ENCODE data around the gene ZNF638.

ZNF638 gene

DNA sequence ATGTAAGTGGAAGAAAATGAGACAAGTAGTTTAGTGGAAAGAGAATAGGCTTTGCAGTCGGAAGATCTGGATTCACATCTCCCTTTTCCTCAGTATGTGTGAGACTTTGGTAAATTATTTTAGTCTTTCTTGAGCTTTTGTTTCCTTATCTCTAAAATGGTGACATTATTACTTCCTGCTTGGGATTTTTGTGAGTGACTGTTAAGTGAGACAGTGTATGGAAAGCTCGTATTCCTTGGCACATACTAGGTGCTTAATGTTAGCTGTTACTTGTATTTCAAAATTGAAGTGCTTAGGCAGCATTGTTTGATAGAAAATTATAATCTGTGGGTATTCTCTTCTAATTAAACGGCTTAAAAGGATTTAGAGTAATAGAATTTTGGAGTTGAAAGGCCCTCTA lies 2.0 kb downstream of the ZNF638 start:
- no peak for DNase-seq

DNA sequence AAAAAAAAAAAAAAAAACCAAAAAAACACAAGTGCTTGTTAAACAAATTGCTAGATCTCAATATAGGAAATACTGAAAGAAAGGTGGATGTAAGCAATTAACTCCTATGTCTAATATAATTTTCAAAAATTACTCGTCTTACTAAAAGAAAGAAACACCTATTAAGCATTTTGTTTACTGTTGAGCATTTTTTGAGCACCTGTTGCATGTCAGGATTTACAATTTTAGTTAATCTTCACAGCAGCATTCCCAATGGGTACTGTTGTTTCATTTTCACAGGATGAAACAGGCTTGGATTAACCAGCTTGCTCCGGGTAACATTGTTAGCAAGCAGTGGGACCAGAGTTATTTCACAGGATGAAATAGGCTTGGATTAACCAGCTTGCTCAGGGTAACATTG lies 4.8 kb downstream of the ZNF638 start:
- DNase-seq = no peak

DNA sequence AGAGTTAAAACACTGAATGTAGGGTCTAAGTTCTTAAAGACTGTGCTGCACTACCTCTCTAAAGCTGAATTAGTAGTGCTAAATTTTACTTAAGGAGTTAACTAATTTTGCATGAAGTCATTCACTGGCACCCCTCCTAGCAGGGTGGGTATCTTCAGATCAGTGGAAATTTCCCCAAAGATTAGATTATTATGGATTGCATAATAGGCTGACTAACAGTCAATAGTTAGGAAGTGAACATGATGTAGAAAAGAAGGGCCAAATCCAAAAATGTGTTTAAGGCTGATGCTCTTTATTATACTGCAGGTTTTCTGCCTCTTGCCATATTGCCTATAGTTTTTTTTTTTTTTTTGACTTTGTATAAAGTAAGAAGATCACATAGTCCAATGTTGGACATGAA lies 5.2 kb downstream of the ZNF638 start:
- no peak for DNase-seq

DNA sequence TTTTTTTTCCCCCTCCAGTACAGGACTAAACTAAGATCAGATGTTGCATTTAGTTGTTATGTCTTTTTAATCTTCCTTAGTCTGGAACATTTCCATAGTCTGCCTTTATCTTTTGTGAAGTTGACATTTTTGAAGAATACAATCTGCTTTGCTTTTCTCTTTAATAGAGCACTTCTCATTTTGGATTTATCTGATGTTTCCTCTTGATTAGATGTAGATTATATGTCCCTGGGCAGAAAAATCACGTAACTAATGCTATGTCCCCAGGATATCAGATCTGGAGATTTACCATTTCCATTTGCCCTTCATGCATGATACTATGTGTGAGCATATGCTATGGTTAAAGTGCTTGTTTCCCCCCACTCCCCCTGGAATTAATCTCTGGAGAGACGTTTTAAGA lies 6.2 kb downstream of the ZNF638 start:
- no peak for DNase-seq

DNA sequence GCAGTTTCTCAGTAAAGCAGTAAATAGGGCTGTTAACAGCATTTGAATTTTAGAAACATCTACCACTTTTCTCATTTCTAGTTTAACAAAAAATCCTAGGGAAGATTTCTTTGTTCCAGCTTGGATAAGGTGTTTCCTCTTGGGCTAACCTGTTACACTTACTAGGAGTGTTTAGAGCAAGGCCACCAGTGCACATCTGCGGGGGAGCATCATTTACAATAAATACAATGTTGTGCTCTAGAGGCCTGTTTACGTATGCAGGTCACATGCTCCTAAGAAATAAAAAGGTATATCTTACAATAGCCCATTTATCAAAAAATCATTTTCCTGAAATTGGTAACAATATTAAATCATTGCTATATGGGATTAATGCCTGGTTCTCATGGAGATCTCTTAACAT lies 8.1 kb downstream of the ZNF638 start:
- no peak for DNase-seq

DNA sequence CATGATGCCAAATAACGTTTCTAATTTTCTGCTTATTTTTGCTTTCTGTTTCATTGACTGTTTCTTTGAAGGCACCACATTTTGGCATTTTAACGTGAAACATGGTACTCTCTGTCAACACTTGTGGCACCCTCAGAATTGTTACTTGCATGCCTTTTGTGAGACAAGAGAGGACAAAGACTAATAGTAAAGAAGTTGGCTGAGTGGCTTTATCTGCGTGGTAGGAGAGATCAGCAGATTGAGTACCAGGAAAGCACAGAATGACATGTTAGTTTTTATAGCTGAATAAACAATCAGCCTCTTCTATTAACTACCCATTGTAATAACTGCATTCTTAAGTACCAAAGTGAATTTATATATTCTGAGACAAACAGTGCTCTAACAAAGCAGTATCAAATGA lies 8.6 kb downstream of the ZNF638 start:
- no peak for DNase-seq

DNA sequence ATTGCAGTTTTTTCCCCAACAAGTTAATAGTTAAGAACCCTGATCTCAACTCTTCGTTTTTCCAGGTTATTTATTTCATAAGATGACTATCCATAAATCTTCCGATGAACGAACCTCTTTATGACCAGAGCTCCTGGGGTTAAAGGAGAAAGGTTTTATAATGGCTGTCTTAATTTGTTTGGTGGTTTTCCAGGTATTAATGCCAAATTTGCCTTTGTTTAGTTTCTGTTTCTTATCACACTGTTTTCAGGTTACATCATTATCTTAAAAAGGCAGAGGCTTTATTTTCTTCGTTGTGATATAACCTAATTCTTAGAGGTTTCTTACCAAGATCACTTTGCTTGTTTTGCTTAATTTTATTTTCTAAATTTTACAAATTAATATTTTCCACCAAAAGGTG lies 10.1 kb downstream of the ZNF638 start:
- DNase-seq = no peak

DNA sequence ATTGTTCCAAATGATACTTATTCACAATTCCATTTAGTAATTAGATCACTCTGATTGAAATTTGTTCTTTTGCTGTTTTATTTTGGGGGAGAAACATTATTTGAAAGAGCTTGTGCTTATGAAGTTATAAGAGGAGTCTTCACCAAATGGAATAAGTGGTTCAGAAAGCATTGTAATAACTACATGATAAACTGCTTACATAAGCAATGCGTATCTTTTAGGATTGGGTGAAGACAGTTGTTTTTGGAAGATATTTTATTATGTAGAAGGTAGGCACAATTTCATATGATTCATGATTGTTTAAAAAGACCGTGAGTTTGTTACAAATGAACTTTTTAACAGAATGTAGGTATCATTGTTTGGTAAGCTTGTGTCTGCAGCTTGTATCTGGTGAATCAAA lies 14.5 kb downstream of the ZNF638 start:
- DNase-seq = no peak

DNA sequence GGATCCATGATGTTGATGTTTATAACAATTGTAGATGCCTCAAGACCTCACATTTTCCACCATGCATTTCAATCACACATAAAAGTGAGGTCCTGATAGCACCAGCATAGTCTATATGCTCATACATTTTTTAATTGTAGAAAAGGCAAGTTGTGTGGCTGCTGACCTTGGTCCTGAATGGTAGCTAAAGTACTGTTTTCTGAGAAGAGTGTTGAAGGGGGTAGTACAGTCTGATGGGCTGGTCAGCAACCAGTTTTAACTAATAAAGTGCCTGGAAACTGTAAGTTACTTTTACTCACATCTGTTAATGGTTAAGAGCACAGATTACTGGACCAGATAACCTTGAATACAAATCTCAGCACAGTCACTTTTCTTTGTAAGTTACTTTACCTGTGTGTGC lies 15.9 kb downstream of the ZNF638 start:
- no peak for DNase-seq

DNA sequence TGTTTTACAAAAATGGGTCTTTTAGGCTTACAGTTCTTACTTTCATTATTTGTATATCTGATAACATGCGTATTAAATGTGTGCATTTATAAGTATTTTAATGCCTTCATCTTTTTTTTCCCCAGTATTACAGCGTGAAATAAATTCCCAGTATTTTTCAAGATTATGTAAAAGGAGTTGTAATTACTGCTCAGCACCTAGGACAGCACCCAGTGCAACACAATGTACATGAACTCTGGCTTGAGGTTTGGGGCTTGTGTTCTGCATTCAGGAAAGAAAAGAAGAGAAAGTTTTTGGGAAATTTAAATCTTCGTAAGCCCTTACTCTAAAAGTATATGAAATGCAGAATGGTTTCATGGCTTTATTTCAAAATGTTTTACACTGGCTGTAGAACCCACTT lies 16.7 kb downstream of the ZNF638 start:
- DNase-seq = no peak

DNA sequence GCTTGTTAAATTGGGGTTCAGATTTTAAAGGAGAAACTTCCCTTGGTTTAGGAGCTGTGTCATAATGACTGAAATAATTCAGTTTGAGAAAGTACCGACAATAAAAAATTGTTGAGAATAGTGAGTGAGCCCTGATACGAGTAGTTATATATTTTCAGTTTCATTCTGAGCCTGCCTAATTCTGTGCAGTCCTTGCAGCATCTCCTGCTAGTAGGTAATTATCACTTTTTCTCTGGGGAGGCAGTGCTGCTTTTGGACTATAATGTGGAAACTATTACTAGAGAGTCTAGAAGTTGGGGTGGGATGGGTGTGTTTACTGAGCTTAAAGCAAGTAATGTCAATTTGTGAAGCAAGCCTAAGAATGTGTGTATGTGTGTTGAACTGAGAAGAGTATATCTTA lies 21.7 kb downstream of the ZNF638 start:
- no peak for DNase-seq

DNA sequence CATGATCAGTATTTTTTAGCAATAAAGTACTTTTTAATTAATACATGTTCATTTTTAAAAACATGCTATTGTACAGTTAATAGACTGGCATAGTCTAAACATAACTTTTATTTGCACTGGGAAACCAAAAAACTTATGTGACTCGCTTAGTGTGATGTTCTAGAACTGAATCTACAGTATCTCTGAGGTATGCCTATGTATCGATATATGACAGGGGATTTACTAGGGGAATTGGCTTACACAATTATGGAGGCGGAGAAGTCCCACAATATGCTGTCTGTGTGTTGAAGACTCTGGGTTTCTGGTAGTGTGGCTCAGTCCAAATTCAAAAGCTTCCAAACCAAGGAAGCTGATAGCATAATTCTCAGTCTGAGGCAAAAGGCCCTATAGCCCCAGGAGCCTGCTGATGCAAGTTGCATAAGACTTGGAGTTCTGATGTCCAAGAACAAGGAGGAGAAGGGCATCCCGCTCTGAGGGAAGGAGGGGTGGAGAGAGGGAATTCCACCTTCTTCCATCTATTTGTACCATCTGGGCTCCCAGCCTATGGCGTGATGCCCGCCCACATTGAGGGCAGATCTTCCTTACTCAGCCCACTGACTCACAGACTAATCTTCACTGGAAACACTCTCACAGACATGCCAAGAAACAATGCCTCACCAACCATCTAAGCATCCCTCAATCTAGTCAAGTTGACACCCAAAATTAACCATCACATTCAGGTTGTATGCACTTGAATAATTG lies 27.5 kb downstream of the ZNF638 start:
- DNase-seq = no peak

DNA sequence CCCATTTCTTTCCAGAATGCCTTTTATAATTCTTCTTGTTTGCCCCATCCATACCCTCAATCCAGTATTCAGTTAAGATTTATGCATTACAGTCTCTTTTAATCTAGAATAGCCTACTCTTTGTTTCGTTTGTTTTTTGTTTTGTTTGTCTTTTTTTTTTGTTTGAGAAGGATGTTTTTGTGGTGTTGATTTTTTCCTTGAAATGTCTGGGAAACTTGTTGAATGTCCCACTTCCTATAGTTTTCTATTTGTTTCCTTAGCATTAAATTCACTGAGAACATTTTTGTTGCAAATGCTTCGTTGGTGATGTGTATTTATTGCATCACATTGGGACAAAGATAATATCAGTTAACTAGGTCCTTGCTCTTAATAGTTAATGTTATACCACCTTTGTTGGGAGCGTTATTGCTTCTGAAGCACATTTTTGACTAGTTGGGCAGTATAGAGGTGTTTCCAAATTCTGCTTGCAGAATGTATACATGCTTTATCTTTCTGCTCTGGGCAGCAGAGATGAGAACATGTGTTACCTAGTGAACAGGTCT lies 28.9 kb downstream of the ZNF638 start:
- no peak for DNase-seq

DNA sequence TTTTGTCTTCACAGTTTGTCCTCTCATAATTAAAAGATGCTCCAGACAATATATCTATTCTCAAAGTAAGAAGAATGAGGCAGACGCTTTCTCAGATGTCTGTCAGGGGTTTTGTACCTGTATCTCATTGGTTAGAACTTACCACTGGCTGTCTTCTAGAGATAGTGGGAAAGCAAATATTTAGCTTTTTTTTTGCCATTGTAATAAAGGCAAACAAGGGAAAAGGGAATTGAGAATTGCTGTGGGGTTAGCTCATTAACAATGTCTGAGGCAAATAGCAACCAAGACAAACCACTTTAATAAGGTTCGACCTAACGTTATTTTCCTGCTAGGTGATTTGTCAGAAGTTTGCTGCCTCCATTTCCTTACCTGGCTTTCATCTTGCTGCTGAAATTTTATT lies 30.0 kb downstream of the ZNF638 start:
- no peak for DNase-seq

DNA sequence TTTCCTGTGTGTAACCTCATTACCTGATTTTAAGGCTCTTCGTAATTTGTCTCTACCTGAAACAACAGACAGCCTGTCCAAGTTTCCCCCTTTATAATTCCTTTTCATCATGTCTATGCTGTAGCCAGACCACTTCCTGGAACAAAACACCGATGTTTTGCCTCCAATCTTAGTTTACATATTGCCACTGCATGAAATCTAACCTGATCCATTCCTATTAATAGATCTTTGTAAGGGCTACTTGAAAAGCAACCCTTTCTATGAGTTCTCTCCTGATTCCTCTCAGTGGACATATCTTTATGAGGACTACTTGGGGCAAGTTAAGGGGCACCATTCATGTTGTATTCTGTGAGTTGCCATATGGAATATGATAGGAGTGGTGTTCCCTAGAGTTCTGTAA lies 30.9 kb downstream of the ZNF638 start:
- no peak for DNase-seq

DNA sequence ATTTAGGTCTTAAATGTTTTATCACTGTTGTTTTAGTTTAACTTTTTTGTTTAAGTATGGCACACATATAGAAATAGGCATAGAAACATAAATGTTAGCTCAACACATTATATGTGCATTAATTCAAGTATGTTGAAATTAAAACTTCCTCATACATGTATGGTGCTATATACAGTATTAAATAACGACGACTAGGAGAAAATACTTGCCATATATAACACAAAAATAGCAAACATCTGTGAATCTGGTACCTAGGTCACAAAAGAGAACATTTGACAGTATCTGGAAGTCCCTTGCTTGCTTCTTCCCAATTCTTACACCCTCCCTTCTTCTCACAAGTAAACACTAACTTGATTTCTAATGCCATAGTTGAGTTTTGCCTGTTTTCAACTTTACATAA lies 38.4 kb downstream of the ZNF638 start:
- DNase-seq = no peak

DNA sequence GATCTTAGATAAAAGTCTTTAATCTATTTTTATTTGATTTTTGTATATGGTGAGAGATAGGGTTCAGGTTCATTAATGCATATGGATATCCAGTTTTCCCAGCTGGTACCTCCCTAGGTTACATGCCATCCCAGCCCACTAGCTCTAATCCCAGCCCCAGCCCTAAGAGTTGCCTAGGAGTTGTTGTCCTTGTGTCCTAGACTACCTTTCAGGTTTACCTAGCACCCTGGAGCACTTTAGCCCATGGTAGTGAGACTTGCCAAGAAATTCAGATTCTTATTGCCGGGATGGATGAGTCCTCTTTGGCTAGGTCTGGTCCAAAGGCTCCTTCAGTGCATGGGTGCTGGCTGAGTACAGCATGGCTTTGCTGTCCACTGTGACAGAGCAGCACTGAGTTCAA lies 40.5 kb downstream of the ZNF638 start:
- no peak for DNase-seq

DNA sequence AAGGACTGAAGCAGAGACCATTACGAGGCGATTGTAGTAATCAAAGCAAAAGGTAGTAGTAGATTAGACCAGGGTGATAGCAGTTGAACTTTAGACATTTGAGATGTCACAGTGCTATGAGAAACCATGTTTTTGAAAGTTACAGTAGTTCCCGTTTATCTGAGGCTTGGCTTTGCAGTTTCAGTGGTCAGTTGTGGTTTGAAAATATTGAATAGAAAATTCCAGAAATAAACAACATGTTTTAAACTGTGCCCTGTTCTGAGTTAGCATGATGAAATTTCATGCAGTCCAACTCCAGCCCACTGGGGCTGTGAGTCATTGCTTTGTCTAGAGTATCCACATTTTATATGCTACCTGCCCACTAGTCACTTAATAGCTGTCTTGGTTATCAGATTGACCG lies 47.5 kb downstream of the ZNF638 start:
- no peak for DNase-seq

DNA sequence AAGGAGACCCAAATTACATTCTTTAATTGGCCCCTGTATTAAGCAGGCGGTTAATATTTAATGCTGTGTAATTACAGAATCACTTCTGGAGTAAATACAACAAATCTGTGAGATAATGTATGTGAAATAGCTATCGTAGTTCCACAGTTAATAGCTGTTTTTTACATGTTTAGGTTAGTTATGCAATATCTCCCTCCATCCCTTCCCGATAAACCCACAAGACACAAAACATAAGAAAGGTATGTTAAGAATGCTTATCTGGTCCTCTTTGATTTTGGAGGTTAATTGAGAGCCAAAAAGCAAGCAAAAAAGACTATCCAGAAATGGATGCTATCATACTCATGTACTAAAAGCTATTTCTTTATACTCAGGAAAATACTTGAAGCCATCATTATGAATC lies 49.1 kb downstream of the ZNF638 start:
- no peak for DNase-seq

DNA sequence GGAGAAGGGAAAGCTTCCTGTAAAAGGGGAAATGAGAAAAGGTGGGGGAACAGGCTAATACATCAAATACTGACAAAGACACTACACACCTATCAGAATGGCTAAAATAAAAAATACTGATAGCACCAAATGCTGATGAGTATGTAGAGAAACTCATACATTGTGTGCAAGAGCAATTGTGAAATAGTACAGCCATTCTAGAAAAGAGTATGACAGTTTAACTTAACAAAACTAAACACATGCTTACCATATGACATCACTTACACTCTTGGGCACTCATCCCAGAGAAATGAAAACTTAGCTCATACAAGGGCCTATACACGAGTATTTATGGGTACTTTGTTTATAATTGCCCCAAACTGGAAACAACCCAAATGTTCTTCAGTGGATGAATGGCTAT lies 53.4 kb downstream of the ZNF638 start:
- DNase-seq = no peak

DNA sequence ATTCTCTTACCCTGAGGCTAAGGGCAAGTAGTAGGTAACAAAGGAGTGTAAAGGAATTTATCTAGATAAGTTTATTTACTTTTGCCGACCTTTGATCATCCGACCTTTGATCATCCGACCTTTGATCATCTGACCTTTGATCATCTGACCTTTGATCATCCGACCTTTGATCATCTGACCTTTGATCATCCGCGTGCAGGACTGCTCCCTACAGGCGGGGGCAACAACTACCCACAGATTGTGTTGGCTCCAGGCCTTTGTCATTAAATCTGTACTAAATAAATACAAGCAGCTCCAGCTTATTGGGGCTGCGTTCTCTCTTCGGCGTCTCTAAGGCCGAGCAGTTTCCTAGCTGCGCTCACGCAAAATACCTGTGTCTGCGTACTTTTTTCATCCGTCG lies 56.6 kb downstream of the ZNF638 start:
- DNase-seq = no peak

DNA sequence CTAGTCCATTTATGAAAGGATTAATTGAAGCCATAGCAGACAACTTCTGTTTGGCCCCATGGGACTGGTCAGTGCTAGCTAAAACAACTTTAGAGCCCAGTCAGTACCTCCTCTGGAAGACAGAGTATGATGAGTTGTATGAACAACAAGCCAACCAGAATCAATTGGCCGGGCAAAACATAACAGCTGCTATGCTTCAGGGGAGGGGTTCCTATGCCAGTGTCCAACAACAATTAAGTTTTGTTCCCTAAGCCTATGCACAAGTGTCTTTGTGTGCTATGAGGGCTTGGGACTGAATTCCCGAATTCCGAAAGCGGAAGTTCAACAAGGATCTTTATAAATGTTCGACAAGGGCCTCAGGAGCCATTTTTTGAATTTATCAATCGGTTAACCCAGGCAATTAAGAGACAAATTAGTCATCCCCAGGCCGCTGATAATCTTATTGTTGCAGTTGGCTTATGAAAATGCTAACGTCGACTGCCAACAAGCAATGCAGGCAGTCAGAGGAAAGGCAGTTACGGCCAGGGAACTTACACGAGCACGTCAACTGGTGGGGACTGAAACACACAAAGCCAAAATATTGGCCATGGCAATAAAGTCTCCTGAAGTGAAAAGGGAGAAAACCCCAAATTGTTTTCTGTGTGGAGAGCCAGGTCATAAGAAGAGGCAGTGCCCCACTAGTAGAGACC lies 57.9 kb downstream of the ZNF638 start:
- DNase-seq = no peak

DNA sequence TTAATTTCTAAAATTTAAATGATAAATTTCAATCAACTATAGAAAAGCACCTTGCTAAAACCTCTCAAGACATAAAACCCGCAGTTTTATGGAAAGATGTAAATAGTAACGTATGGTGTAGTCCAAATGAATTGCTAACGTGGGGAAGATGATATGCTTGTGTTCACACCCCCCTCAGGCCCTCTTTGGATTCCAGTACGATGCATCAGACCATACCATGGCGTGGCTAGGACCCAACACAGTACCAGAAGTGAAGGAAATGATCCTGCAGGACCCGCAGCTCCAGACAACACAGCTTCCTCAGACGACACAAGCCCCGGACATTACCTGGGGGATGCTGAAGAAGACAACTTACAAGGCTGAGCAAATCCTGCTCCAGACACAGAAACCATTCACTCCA lies 61.6 kb downstream of the ZNF638 start:
- DNase-seq = no peak

DNA sequence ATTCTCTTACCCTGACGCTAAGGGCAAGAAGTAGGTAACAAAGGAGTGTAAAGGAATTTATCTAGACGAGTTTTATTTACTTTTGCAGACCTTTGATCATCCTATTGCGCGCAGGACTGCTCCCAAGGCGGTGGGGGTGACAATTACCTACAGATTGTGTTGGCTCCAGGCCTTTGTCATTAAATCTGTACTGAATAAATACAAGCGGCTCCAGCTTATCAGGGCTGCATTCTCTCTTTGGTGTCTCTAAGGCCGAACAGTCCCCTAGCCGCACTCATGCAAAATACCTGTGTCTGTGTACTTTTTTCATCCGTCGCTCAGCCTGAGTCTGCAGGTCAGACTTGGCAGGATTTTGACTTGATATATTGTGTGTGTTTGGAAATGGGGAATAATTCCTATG lies 63.9 kb downstream of the ZNF638 start:
- no peak for DNase-seq

DNA sequence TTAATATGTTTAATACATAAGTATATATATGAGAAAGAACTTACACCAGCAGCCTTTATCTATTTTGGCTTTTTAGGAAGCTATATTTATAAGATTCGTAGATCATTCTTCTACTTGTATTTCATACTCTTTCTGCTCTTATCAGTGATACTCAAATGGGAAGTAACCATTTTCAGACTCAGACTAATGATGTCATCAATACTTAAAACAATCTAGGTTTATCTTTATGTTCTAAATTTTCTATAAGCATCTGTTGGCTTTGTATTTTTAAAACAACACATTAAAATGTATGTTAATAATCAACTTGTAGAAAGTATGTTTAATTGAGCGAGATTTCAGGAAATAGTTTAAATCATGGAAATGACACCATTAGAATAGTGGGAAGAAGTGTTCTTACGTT lies 70.8 kb downstream of the ZNF638 start:
- no peak for DNase-seq
